Body of pancreas (tissue), 4 donors: ENCODE data around the gene DBX1.

ENCODE experiments used
- CTCF ChIP-seq, 7 experiments: fragments of 450-650 bp in 4 of 7; fragments of 200-600 bp in 3 of 7; sonication (generic) in 3 of 7; IDR thresholded peaks; one replicate each; pipeline ENCODE4 v1.5.1; 2016 to 2019; ENCODE audit warnings: antibody characterized with exemption in 7 of 7
- POLR2A ChIP-seq, 3 donors: fragments of 450-650 bp; IDR thresholded peaks; one replicate each; pipeline ENCODE4 v1.6.1; 2016; ENCODE audit warnings: antibody characterized with exemption in 3 of 3, mild to moderate bottlenecking in 2 of 3

GRCh38 chr11:20208622-20209111 lies 48.4 kb upstream of the DBX1 start:
- no peak for TF ChIP-seq CTCF (IDR thresholded peaks at IDR 0.05)
- no peak for TF ChIP-seq POLR2A (IDR thresholded peaks at IDR 0.05)
